SK-N-MC (cell line): ENCODE results near the gene KIF2A.
"Not testable (repeated sequence)": the region's sequence is repeated elsewhere in the genome, so short reads cannot be mapped to it uniquely, and the experiment has no call there.

Source experiments
- DNase-seq: peaks from one replicate; pipeline ENCODE4 v3.0.0-alpha.2; 2011; ENCODE audit warnings: low read depth, low spot score
- H3K27ac ChIP-seq: fragments of 200-600 bp; sonication (generic); 2 replicates; pipeline ENCODE4 v1.5.1; 2016; ENCODE audit warnings: mixed run types
- H3K36me3 ChIP-seq: fragments of 200-600 bp; sonication (generic); 2 replicates; pipeline ENCODE4 v1.6.1; 2017; ENCODE audit warnings: antibody characterized with exemption, low read length, mixed read lengths; ENCODE audit not compliant: insufficient read depth
- H3K4me3 ChIP-seq: fragments of 200-600 bp; sonication (generic); 2 replicates; pipeline ENCODE4 v1.5.1; 2016
- H3K9ac ChIP-seq: fragments of 200-600 bp; sonication (generic); 2 replicates; pipeline ENCODE4 v1.8.0; 2017; ENCODE audit warnings: mixed run types, mixed read lengths; ENCODE audit not compliant: insufficient read length
- H3K9me3 ChIP-seq: fragments of 200-600 bp; sonication (generic); 2 replicates; pipeline ENCODE4 v1.6.1; 2017; ENCODE audit warnings: low read depth, mild to moderate bottlenecking, antibody characterized with exemption, low read length, moderate library complexity, mixed read lengths
- EZH2 ChIP-seq: fragments of 200-600 bp; sonication (generic); IDR thresholded peaks from one replicate; pipeline ENCODE4 v1.6.1; 2017; ENCODE audit warnings: antibody characterized with exemption
- FOXP2 ChIP-seq: optimal IDR thresholded peaks from 2 replicates; pipeline ENCODE3; 2011; ENCODE audit warnings: mild to moderate bottlenecking, moderate library complexity; ENCODE audit not compliant: insufficient read depth; ENCODE audit errors: extremely low read length, control extremely low read depth
- POLR2AphosphoS5 ChIP-seq: IDR thresholded peaks from 2 replicates; pipeline ENCODE4 v1.6.1; 2012; ENCODE audit warnings: mild to moderate bottlenecking, low read depth, low read length, borderline replicate concordance

The KIF2A gene

DNA sequence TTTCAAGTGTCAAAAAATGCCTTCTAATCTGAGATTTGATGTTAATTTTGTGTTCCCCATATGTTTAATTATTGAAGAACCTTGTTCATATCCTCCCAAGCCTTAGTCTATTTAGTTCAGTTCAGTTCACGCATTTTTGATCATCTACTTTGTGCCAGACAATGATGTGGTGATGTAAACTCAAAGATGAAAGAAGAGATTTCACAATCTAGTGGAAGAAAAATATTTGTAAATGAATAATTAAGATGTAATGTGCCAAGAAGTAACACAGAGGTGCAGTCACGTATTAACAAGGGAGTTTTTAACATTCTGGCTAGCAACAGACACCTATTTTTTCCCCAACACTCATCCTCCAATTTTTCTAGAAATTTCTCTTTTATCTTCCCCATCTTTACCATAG is 22.1 kb upstream of the KIF2A start:
- Histone ChIP-seq H3K27ac (no peak overlapping the region), H3K4me3 (no peak overlapping the region), H3K36me3 (no peaks in the 10 kb centered on the region), H3K9me3 (no peaks in the 10 kb centered on the region; the same call in 1 of the 2 replicates), H3K9ac (no peak overlapping the region)
- TF ChIP-seq POLR2AphosphoS5 (no peak), EZH2 (no peak), FOXP2 (no peak)
- no peak for DNase-seq

DNA sequence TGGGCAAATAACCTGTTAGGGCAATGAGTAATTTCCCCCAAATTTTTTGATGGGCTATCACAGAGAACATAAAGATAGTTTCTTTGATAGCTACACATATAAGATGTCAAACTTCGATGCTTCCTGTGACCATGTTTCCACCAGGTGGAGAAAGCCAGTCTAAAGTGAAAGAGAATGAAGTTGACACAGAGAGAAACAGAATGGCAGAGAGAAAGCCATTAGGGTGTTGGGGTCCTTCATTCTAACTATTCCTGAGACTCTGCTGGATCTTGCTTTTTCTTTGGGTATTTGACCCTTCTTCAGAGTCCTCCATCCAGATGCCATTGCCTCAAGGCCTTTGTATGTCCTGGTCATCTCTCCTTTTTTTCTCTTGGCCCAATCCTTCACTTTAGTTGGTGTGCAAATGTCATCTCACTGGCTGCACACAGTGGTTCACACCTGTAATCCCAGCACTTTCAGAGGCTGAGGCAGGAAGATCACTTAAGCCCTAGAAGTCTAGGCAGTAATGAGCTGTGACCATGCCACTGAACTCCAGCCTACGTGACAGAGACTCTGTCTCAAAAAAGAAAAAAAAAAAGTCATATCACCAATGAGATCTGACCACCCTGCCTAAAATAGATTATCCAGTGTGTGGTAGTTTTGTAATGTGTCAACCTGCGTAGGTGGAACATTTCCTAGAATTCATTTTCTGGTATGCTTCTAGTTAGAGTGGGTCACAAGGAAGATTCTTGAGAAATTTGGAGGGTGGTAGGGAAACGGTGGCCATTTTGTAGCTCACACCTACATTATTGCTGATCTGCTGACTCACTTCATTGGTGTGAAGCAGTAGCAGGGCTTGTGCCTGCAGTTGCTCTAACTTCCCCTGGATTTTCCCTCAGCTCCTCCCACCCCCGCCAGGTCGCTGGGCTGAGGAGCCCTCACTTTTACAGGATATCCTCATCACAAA is 20.8 kb upstream of the KIF2A start:
- no peak overlapping the region for H3K4me3 ChIP-seq
- no peaks in the 10 kb centered on the region; the same call in 1 of the 2 replicates for H3K9me3 ChIP-seq
- no peaks in the 10 kb centered on the region for H3K36me3 ChIP-seq
- H3K27ac ChIP-seq: no peak overlapping the region
- H3K9ac ChIP-seq: no peak overlapping the region
- DNase-seq: no peak
- no peak for TF ChIP-seq POLR2AphosphoS5
- TF ChIP-seq EZH2: no peak
- no peak for TF ChIP-seq FOXP2

DNA sequence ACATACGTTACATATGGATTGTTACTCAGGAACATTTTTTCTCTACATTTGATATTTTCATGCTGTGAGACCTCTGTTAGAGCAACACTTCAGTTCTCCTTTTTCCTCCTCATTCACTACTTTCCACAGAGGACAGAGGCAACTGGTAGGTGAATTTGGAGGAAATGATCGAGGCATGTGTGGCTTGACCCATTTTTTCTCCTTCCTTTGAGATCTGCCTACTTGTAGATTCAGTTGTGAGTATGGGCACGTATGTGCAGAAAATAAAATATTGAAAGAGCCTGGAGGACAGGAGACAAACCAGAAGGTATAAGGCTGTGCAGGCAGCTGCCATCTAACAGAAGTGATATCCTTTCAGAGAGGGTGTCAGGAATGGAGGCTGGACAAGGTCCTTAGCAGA is 19.2 kb upstream of the KIF2A start:
- no peaks in the 10 kb centered on the region for H3K36me3 ChIP-seq
- no peak overlapping the region for H3K9ac ChIP-seq
- H3K9me3 ChIP-seq: no peaks in the 10 kb centered on the region; the same call in 1 of the 2 replicates
- DNase-seq: no peak
- TF ChIP-seq FOXP2: no peak
- no peak for TF ChIP-seq POLR2AphosphoS5
- no peak for TF ChIP-seq EZH2
- H3K4me3 ChIP-seq: no peak overlapping the region
- H3K27ac ChIP-seq: no peak overlapping the region

DNA sequence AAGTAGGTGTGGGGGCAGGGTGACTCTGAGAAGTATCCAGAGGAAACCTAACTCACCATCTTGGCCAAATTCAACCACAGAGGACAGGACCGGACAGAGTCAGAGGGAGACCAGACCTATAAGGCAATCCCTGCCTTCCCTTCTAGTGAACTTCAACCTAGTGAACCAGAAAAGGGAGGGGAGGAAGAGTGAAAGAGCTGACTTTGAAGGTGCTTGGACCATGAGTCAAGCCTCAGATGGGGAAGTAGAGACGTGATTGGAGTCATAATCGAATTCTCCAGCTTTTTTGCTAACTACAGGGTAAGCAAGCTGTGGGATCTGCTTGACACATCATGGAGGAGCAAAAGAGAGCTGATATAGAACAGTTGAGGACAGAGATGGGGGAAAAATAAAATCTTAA is 18.8 kb upstream of the KIF2A start:
- H3K9me3 ChIP-seq: no peaks in the 10 kb centered on the region; the same call in 1 of the 2 replicates
- no peak for DNase-seq
- H3K4me3 ChIP-seq: no peak overlapping the region
- no peak overlapping the region for H3K9ac ChIP-seq
- TF ChIP-seq POLR2AphosphoS5: no peak
- TF ChIP-seq FOXP2: no peak
- no peak for TF ChIP-seq EZH2
- no peak overlapping the region for H3K27ac ChIP-seq
- no peaks in the 10 kb centered on the region for H3K36me3 ChIP-seq

DNA sequence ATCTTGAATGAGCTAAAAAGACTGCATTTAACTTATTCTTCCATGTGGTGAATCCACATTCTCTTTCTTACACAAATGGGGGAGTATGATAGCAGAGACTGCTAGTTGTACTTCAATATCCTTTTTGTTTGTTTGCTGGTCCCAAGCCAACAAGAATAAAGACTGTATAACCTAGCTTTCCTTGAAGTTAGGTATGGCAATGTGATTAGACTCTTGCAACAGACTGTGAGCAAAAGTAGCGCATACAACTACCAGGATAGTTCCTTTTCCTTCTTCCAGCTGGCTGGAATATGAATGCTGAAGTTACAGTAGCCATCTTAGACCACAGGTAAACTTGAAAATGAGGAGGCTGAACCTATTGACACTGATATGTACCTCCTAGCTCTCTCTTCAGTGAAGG is 17.9 kb upstream of the KIF2A start:
- Histone ChIP-seq H3K9ac (no peak overlapping the region), H3K36me3 (no peaks in the 10 kb centered on the region), H3K9me3 (no peaks in the 10 kb centered on the region; the same call in 1 of the 2 replicates), H3K27ac (no peak overlapping the region), H3K4me3 (no peak overlapping the region)
- TF ChIP-seq POLR2AphosphoS5 (no peak), FOXP2 (no peak), EZH2 (no peak)
- no peak for DNase-seq

DNA sequence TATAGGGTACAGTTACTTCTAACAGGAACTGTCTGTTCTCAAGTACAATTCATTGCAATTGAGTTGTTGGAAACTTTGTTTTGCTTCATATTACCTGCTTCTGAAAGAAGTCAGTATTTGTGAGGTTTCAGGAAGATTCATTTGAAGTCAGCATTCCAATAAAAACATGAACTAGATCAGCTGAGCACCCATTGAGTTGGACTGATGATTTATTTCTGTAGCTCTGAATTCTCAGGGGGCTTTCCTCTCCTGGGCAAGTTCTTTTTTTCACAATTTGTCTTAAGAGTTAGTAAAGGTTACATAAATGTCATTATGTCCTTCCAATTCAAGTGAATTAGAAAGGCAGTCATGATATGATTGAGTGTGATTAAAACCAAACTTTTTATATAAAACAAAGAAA is 16.2 kb upstream of the KIF2A start:
- no peak for DNase-seq
- H3K36me3 ChIP-seq: no peaks in the 10 kb centered on the region
- H3K9me3 ChIP-seq: no peaks in the 10 kb centered on the region; the same call in 1 of the 2 replicates
- no peak for TF ChIP-seq FOXP2
- no peak overlapping the region for H3K9ac ChIP-seq
- H3K4me3 ChIP-seq: no peak overlapping the region
- no peak overlapping the region for H3K27ac ChIP-seq

DNA sequence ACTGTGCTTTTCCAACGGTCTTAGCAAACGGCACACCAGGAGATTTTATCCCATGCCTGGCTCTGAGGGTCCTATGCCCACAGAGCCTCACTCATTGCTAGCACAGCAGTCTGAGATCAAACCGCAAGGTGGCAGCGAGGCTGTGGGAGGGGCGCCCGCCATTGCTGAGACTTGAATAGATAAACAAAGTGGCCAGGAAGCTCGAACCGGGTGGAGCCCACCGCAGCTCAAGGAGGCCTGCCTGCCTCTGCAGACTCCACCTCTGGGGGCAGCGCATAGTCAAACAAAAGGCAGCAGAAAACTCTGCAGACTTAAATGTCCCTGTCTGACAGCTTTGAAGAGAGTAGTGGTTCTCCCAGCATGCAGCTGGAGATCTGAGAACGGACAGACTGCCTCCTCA is 14.2 kb upstream of the KIF2A start:
- not testable (repeated sequence) for H3K4me3 ChIP-seq, H3K36me3 ChIP-seq, H3K27ac ChIP-seq, H3K9ac ChIP-seq, DNase-seq, H3K9me3 ChIP-seq

DNA sequence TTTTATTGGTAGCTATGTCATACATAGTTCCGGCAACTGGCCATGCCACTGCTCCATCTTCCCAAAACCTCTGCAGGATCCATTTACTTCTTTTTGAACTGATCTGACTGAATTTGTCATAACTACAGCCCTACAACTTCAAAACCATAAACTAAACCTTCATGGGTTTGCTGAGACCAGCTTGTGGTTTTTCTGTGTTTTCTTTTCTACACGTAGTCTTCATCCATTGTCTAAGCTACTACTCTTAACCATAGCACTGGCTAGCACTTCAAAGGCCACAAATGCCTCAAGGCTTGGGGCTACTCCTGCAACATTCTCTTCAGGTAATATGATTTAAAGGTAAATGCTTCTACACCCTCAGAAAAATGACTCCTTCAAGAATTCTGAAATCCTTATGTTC is 9.0 kb upstream of the KIF2A start:
- no peak overlapping the region for H3K9ac ChIP-seq
- no peak for TF ChIP-seq EZH2
- TF ChIP-seq POLR2AphosphoS5: no peak
- no peak for TF ChIP-seq FOXP2
- no peaks in the 10 kb centered on the region for H3K9me3 ChIP-seq
- H3K27ac ChIP-seq: no peak overlapping the region
- H3K4me3 ChIP-seq: no peak overlapping the region
- DNase-seq: no peak
- no peaks in the 10 kb centered on the region for H3K36me3 ChIP-seq

DNA sequence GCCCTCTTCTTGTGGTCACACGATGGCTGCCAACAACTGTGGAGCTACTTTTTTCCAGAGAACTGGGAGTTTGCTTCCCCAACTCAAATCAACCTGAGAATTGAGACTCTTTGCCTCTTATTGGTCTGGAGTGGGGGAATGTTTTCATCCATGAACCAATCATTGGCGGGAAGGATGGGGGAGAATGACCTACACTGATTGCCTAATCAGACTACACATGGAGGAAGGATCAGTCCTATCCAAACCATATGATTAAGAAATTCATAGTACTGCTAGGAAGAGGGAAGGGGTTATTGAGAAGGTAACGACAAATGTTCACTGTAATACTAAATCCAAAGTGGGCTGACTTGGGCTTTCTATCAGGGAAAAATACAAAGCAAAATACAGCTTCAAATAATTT is 7.9 kb upstream of the KIF2A start:
- Histone ChIP-seq H3K9ac (no peak overlapping the region), H3K27ac (no peak overlapping the region), H3K9me3 (no peaks in the 10 kb centered on the region), H3K4me3 (no peak overlapping the region), H3K36me3 (no peaks in the 10 kb centered on the region)
- DNase-seq: no peak
- TF ChIP-seq EZH2 (no peak), POLR2AphosphoS5 (no peak), FOXP2 (no peak)
